Bone marrow (tissue), 2 donors: ENCODE results near the gene COX6B2.

Experiments used
- DNase-seq, 2 donors: peaks; one replicate each; lab custom pipeline; 2025; lab: John Stamatoyannopoulos, UW

The COX6B2 gene

GRCh38 chr19:55362174-55362989 lies 7.9 kb upstream of the COX6B2 start:
- DNase-seq, result no peak

- DNase-seq, result no peak
These were observed 6.4 kb upstream of the COX6B2 start for GRCh38 chr19:55360902-55361301.

GRCh38 chr19:55358943-55359908 lies 4.7 kb upstream of the COX6B2 start:
- no peak for DNase-seq

GRCh38 chr19:55358493-55358892 lies 4.0 kb upstream of the COX6B2 start:
- DNase-seq, result no peak

GRCh38 chr19:55355213-55355821 lies 798 bp upstream of the COX6B2 start:
- no peak for DNase-seq

GRCh38 chr19:55353803-55354697 lies 469 bp downstream of the COX6B2 start:
- DNase-seq, result peak in 1 of 2 donors; percentile 90

- no peak for DNase-seq
These were observed 1.1 kb downstream of the COX6B2 start for GRCh38 chr19:55353356-55353802.

- DNase-seq, result no peak
These were observed 1.9 kb downstream of the COX6B2 start for GRCh38 chr19:55352549-55353145.

- DNase-seq, result no peak
These were observed 2.5 kb downstream of the COX6B2 start for GRCh38 chr19:55352040-55352439.

GRCh38 chr19:55350620-55351315 lies 3.8 kb downstream of the COX6B2 start:
- DNase-seq, result no peak

GRCh38 chr19:55348317-55349034 lies 6.0 kb downstream of the COX6B2 start:
- DNase-seq, result no peak

- no peak for DNase-seq
These were observed 7.0 kb downstream of the COX6B2 start for GRCh38 chr19:55347442-55348009.

GRCh38 chr19:55346725-55347441 lies 7.6 kb downstream of the COX6B2 start:
- DNase-seq, result no peak

- DNase-seq, result no peak
These were observed 8.4 kb downstream of the COX6B2 start for GRCh38 chr19:55345818-55346724.

- no peak for DNase-seq
These were observed 9.3 kb downstream of the COX6B2 start for GRCh38 chr19:55345101-55345817.

- DNase-seq, result no peak
These were observed 10.1 kb downstream of the COX6B2 start for GRCh38 chr19:55344444-55344843.
